ENCODE data around the gene ARHGEF2. TPM values are rescaled to one million over a fixed set of nuclear protein-coding genes. Genes with fewer than 3 reads are reported as not detected.

The ARHGEF2 gene
- total and polyA plus RNA-seq, 9 of the 15 experiments (the other 6 are each of a cell fraction or from before 2014, with no cell fraction given): 7.1 to 162 (median 62.2) TPM

- TF ChIP-seq, protein P1, sequence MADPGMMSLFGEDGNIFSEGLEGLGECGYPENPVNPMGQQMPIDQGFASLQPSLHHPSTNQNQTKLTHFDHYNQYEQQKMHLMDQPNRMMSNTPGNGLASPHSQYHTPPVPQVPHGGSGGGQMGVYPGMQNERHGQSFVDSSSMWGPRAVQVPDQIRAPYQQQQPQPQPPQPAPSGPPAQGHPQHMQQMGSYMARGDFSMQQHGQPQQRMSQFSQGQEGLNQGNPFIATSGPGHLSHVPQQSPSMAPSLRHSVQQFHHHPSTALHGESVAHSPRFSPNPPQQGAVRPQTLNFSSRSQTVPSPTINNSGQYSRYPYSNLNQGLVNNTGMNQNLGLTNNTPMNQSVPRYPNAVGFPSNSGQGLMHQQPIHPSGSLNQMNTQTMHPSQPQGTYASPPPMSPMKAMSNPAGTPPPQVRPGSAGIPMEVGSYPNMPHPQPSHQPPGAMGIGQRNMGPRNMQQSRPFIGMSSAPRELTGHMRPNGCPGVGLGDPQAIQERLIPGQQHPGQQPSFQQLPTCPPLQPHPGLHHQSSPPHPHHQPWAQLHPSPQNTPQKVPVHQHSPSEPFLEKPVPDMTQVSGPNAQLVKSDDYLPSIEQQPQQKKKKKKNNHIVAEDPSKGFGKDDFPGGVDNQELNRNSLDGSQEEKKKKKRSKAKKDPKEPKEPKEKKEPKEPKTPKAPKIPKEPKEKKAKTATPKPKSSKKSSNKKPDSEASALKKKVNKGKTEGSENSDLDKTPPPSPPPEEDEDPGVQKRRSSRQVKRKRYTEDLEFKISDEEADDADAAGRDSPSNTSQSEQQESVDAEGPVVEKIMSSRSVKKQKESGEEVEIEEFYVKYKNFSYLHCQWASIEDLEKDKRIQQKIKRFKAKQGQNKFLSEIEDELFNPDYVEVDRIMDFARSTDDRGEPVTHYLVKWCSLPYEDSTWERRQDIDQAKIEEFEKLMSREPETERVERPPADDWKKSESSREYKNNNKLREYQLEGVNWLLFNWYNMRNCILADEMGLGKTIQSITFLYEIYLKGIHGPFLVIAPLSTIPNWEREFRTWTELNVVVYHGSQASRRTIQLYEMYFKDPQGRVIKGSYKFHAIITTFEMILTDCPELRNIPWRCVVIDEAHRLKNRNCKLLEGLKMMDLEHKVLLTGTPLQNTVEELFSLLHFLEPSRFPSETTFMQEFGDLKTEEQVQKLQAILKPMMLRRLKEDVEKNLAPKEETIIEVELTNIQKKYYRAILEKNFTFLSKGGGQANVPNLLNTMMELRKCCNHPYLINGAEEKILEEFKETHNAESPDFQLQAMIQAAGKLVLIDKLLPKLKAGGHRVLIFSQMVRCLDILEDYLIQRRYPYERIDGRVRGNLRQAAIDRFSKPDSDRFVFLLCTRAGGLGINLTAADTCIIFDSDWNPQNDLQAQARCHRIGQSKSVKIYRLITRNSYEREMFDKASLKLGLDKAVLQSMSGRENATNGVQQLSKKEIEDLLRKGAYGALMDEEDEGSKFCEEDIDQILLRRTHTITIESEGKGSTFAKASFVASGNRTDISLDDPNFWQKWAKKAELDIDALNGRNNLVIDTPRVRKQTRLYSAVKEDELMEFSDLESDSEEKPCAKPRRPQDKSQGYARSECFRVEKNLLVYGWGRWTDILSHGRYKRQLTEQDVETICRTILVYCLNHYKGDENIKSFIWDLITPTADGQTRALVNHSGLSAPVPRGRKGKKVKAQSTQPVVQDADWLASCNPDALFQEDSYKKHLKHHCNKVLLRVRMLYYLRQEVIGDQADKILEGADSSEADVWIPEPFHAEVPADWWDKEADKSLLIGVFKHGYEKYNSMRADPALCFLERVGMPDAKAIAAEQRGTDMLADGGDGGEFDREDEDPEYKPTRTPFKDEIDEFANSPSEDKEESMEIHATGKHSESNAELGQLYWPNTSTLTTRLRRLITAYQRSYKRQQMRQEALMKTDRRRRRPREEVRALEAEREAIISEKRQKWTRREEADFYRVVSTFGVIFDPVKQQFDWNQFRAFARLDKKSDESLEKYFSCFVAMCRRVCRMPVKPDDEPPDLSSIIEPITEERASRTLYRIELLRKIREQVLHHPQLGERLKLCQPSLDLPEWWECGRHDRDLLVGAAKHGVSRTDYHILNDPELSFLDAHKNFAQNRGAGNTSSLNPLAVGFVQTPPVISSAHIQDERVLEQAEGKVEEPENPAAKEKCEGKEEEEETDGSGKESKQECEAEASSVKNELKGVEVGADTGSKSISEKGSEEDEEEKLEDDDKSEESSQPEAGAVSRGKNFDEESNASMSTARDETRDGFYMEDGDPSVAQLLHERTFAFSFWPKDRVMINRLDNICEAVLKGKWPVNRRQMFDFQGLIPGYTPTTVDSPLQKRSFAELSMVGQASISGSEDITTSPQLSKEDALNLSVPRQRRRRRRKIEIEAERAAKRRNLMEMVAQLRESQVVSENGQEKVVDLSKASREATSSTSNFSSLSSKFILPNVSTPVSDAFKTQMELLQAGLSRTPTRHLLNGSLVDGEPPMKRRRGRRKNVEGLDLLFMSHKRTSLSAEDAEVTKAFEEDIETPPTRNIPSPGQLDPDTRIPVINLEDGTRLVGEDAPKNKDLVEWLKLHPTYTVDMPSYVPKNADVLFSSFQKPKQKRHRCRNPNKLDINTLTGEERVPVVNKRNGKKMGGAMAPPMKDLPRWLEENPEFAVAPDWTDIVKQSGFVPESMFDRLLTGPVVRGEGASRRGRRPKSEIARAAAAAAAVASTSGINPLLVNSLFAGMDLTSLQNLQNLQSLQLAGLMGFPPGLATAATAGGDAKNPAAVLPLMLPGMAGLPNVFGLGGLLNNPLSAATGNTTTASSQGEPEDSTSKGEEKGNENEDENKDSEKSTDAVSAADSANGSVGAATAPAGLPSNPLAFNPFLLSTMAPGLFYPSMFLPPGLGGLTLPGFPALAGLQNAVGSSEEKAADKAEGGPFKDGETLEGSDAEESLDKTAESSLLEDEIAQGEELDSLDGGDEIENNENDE (IDR thresholded peaks at IDR 0.05; ENCODE audit: low read depth, low read length): no peak
- peak; percentile 98 for TF ChIP-seq MEF2D (tag; conservative IDR thresholded peaks at IDR 0.05; ENCODE audit: low read depth)
- TF ChIP-seq MEIS2 (IDR thresholded peaks at IDR 0.05; ENCODE audit: partially characterized antibody): peak; percentile 17
- TF ChIP-seq SIRT6 (IDR thresholded peaks at IDR 0.05; ENCODE audit: low read depth, low read length): no peak
- no peak for TF ChIP-seq ZNF551 (CRISPR knock-in tag; IDR thresholded peaks at IDR 0.05)
- TF ChIP-seq, protein P2, sequence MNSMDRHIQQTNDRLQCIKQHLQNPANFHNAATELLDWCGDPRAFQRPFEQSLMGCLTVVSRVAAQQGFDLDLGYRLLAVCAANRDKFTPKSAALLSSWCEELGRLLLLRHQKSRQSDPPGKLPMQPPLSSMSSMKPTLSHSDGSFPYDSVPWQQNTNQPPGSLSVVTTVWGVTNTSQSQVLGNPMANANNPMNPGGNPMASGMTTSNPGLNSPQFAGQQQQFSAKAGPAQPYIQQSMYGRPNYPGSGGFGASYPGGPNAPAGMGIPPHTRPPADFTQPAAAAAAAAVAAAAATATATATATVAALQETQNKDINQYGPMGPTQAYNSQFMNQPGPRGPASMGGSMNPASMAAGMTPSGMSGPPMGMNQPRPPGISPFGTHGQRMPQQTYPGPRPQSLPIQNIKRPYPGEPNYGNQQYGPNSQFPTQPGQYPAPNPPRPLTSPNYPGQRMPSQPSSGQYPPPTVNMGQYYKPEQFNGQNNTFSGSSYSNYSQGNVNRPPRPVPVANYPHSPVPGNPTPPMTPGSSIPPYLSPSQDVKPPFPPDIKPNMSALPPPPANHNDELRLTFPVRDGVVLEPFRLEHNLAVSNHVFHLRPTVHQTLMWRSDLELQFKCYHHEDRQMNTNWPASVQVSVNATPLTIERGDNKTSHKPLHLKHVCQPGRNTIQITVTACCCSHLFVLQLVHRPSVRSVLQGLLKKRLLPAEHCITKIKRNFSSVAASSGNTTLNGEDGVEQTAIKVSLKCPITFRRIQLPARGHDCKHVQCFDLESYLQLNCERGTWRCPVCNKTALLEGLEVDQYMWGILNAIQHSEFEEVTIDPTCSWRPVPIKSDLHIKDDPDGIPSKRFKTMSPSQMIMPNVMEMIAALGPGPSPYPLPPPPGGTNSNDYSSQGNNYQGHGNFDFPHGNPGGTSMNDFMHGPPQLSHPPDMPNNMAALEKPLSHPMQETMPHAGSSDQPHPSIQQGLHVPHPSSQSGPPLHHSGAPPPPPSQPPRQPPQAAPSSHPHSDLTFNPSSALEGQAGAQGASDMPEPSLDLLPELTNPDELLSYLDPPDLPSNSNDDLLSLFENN (IDR thresholded peaks at IDR 0.05; ENCODE audit: low read depth in 2 of 2, low read length in 2 of 2): no peak
- TF ChIP-seq, protein P3, sequence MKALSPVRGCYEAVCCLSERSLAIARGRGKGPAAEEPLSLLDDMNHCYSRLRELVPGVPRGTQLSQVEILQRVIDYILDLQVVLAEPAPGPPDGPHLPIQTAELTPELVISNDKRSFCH (CRISPR knock-in tag; IDR thresholded peaks at IDR 0.05): no peak
- TF ChIP-seq, protein P3 (tag; IDR thresholded peaks at IDR 0.05): no peak
- TF ChIP-seq BMI1 (IDR thresholded peaks at IDR 0.05; ENCODE audit: low read length): no peak
- TF ChIP-seq CREB5 (CRISPR knock-in tag; IDR thresholded peaks at IDR 0.05): no peak
- no peak for TF ChIP-seq SPI1 (IDR thresholded peaks at IDR 0.05; ENCODE audit: borderline replicate concordance, low read depth, low read length)
Measured at GRCh38 chr1:155964193-155964592, 14.2 kb downstream of the ARHGEF2 start (continued).

All from K562 (cell line).